CMK (cell line): Measurements from ENCODE around the gene GGA3.
"Not testable (repeated sequence)": the region's sequence is repeated elsewhere in the genome, so short reads cannot be mapped to it uniquely, and the experiment has no call there.

ENCODE experiments used
- DNase-seq: peaks from one replicate; pipeline ENCODE4 v3.0.0-alpha.2; 2010; ENCODE audit warnings: low read depth

Gene GGA3

GRCh38 chr17:75218131-75218530 is 43.3 kb downstream of the GGA3 start:
- DNase-seq: no peak

- no peak for DNase-seq
Measured at GRCh38 chr17:75209061-75209460, 52.3 kb downstream of the GGA3 start.

GRCh38 chr17:75208161-75208560 is 53.2 kb downstream of the GGA3 start:
- DNase-seq: no peak

DNA sequence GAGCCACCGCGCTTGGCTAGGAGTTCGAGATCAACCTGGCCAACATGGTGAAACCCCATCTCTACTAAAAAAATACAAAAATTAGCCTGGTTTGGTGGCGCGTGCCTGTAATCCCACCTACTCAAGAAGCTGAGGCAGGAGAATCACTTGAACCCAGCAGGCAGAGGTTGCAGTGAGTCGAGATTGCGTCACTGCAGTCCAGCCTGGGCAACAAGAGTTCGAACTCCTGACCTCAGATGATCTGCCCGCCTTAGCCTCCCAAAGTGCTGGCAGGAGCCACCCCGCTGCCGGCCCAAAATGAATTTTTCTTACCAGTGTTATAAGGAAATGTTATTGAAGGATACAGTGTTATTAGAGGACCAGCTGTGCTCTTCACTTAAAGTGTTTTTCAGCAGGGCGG is 53.6 kb downstream of the GGA3 start:
- no peak for DNase-seq

GRCh38 chr17:75207050-75207407 is 54.4 kb downstream of the GGA3 start:
- not testable (repeated sequence) for DNase-seq

GRCh38 chr17:75205793-75206163 is 55.6 kb downstream of the GGA3 start:
- DNase-seq: no peak

DNA sequence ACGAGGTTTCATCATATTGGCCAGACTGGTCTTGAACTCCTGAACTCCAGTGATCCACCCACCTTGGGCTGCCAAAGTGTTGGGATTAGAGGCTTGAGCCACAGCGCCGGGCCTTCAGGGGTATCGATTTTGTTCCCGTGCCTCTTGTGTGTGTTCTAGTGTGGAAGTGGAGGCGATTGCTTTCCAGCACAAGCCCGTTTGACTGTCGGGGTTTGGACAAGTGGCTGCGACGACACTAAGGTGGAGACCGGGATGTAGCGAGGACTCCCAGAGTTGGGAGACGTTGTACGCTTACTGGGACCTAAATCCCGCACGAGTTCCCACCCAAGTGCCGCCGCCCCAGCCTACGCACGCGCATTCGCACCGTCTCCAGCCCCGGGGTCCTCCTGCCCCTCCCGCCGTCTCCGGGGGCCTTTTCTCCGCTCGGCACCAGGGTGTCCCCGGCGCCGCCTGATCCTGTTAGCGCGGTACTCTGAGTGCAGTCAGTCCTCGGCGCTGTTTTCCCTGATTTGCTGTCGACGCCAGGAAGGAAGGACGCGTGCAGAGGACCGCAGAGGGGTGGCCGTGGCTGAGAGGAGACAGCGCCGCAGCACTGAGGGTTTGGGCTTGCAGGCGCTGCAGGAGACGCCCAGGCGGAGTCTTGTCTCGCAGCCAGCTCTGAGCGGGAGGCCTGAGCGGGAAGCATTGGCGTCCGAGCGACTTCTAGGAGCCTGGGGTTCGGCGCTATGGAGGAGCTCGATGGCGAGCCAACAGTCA is 56.2 kb downstream of the GGA3 start, which contains the start of gene NUP85:
Gene NUP85 (plus strand): TSS at position 643 of the 756 bp plus-strand sequence. CDS start 83 bp downstream, at position 726.
- DNase-seq: peak; percentile 75

GRCh38 chr17:75199886-75200618 is 61.4 kb downstream of the GGA3 start:
- no peak for DNase-seq

- no peak for DNase-seq
Measured at GRCh38 chr17:75194879-75195278, 66.5 kb downstream of the GGA3 start.

DNA sequence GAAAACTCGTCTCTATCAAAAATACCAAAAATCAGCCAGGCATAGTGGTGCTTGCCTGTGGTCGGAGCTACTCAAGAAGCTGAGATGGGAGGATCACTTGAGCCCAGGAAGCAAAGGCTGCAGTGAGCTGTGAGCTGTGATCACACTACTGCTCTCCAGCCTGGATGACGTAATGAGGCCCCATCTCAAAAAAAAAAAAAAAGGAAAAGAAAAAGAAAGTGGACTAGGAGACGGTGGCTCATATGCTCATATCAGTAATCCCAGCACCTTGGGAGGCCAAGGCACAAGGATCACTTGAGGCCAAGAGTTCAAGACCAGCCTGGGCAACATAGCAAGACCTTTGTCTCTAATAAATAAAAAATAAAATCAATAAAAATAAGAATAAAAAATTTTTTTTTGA is 69.8 kb downstream of the GGA3 start:
- no peak for DNase-seq

GRCh38 chr17:75188614-75189013 is 72.8 kb downstream of the GGA3 start:
- no peak for DNase-seq
